Measurements from ENCODE around the gene FSHR. TPM values are rescaled to one million over a fixed set of nuclear protein-coding genes. Genes with fewer than 3 reads are reported as not detected.

The FSHR gene
- total RNA-seq, result not detected

- H3K9me3 ChIP-seq, result no peaks in the 10 kb centered on the region
- WGBS, 2 donors, result 60 to 65% methylated on average over 4 of the region's 4 CpGs
- H3K4me3 ChIP-seq, result no peak within 1 kb of the TSS
- no peak for TF ChIP-seq EP300 (IDR thresholded peaks at IDR 0.05)
- TF ChIP-seq CTCF (IDR thresholded peaks at IDR 0.05), result no peak
- no peak for TF ChIP-seq POLR2AphosphoS5 (IDR thresholded peaks at IDR 0.05)
- no peak for TF ChIP-seq POLR2A (IDR thresholded peaks at IDR 0.05)
- no peaks in the 10 kb centered on the region for H3K4me1 ChIP-seq
- H3K27ac ChIP-seq, result no peak within 1 kb of the TSS
- ATAC-seq (ENCODE audit: low FRiP score in 2 of 2) (no peak), DNase-seq (no peak)
- H3K36me3 ChIP-seq, result no peaks in the 10 kb centered on the region
- no peaks in the 10 kb centered on the region for H3K27me3 ChIP-seq
Observed at GRCh38 chr2:49154140-49154539, at the start of gene FSHR. FSHR (minus strand) TSS chr2:49154515; CDS start chr2:49154417, 98 bp downstream.

GRCh38 chr2:49199266-49199665 is 45.0 kb upstream of the FSHR start:
- Histone ChIP-seq H3K27me3 (no peaks in the 10 kb centered on the region), H3K27ac (no peak overlapping the region), H3K36me3 (no peaks in the 10 kb centered on the region), H3K9me3 (no peaks in the 10 kb centered on the region), H3K4me3 (no peak overlapping the region), H3K4me1 (no peaks in the 10 kb centered on the region)
- ATAC-seq (ENCODE audit: low FRiP score in 2 of 2) (no peak), DNase-seq (no peak)
- 92 to 98% methylated on average over 2 of the region's 2 CpGs for WGBS, 2 donors
- TF ChIP-seq POLR2AphosphoS5 (IDR thresholded peaks at IDR 0.05) (no peak), EP300 (IDR thresholded peaks at IDR 0.05) (no peak), POLR2A (IDR thresholded peaks at IDR 0.05) (no peak), CTCF (IDR thresholded peaks at IDR 0.05) (no peak)

- DNase-seq, result no peak
- no peak for TF ChIP-seq POLR2AphosphoS5 (IDR thresholded peaks at IDR 0.05)
- no peaks in the 10 kb centered on the region for H3K27me3 ChIP-seq
- H3K4me1 ChIP-seq, result no peaks in the 10 kb centered on the region
- 89 to 93% methylated on average over 1 of the region's 1 CpG for WGBS, 2 donors
- no peak overlapping the region for H3K27ac ChIP-seq
- no peak for ATAC-seq (ENCODE audit: low FRiP score in 2 of 2)
- H3K4me3 ChIP-seq, result no peak overlapping the region
- H3K9me3 ChIP-seq, result no peaks in the 10 kb centered on the region
- no peaks in the 10 kb centered on the region for H3K36me3 ChIP-seq
Observed at GRCh38 chr2:49194701-49195100, 40.4 kb upstream of the FSHR start.

- ATAC-seq (ENCODE audit: low FRiP score in 2 of 2), result no peak
- 78 to 97% methylated on average over 1 of the region's 1 CpG for whole genome bisulfite sequencing, 2 donors
Observed at GRCh38 chr2:49192036-49192435, 37.7 kb upstream of the FSHR start.

GRCh38 chr2:49189512-49190225 is 35.4 kb upstream of the FSHR start:
- 56 to 67% methylated on average over 4 of the region's 4 CpGs for WGBS, 2 donors
- H3K4me1 ChIP-seq, result no peaks in the 10 kb centered on the region
- H3K36me3 ChIP-seq, result no peaks in the 10 kb centered on the region
- no peak overlapping the region for H3K4me3 ChIP-seq
- H3K9me3 ChIP-seq, result no peaks in the 10 kb centered on the region
- ATAC-seq (ENCODE audit: low FRiP score in 2 of 2) (no peak), DNase-seq (no peak)
- H3K27me3 ChIP-seq, result no peaks in the 10 kb centered on the region
- H3K27ac ChIP-seq, result no peak overlapping the region
- no peak for TF ChIP-seq EP300 (IDR thresholded peaks at IDR 0.05)
- TF ChIP-seq POLR2A (IDR thresholded peaks at IDR 0.05), result no peak
- no peak for TF ChIP-seq CTCF (IDR thresholded peaks at IDR 0.05)
- TF ChIP-seq POLR2AphosphoS5 (IDR thresholded peaks at IDR 0.05), result no peak

More at GRCh38 chr2:49192036-49192435, 37.7 kb upstream of the FSHR start:
- Histone ChIP-seq H3K27ac (no peak overlapping the region), H3K27me3 (no peaks in the 10 kb centered on the region), H3K4me3 (no peak overlapping the region), H3K9me3 (no peaks in the 10 kb centered on the region), H3K36me3 (no peaks in the 10 kb centered on the region), H3K4me1 (no peaks in the 10 kb centered on the region)
- TF ChIP-seq POLR2AphosphoS5 (IDR thresholded peaks at IDR 0.05) (no peak), CTCF (IDR thresholded peaks at IDR 0.05) (no peak)
- no peak for DNase-seq

All from upper lobe of left lung (tissue), 6 donors.